ENCODE measurements around the gene HASPIN.

The HASPIN gene

GRCh38 chr17:3763777-3764170 is 40.1 kb downstream of the HASPIN start:
- no peak for DNase-seq (ENCODE audit: low read depth, low spot score)

GRCh38 chr17:3765981-3766380 is 42.3 kb downstream of the HASPIN start:
- no peak for DNase-seq (ENCODE audit: low read depth, low spot score)

GRCh38 chr17:3766779-3767178 is 43.1 kb downstream of the HASPIN start:
- DNase-seq (ENCODE audit: low read depth, low spot score) = no peak

GRCh38 chr17:3768341-3768740 is 44.6 kb downstream of the HASPIN start:
- no peak for DNase-seq (ENCODE audit: low read depth, low spot score)

- no peak for DNase-seq (ENCODE audit: low read depth, low spot score)
Measured at GRCh38 chr17:3768769-3769168, 45.1 kb downstream of the HASPIN start.

GRCh38 chr17:3770466-3770865 is 46.8 kb downstream of the HASPIN start:
- no peak for DNase-seq (ENCODE audit: low read depth, low spot score)

- DNase-seq (ENCODE audit: low read depth, low spot score) = no peak
Measured at GRCh38 chr17:3771140-3771539, 47.4 kb downstream of the HASPIN start.

GRCh38 chr17:3772764-3773163 is 49.1 kb downstream of the HASPIN start:
- DNase-seq (ENCODE audit: low read depth, low spot score) = no peak

- no peak for DNase-seq (ENCODE audit: low read depth, low spot score)
Measured at GRCh38 chr17:3773511-3773910, 49.8 kb downstream of the HASPIN start.

GRCh38 chr17:3773966-3774365 is 50.3 kb downstream of the HASPIN start:
- no peak for DNase-seq (ENCODE audit: low read depth, low spot score)

All from activated naive CD8-positive, alpha-beta T cell treated with anti-CD3 and anti-CD28 coated beads, Interleukin-2, amount 50 U/mL, for 16 hours (primary cell).